SHP77 treated with DMSO at 0.1 percent for 48 hours (cell line): ENCODE results near the gene RPL28.
"Not testable (repeated sequence)": the region's sequence is repeated elsewhere in the genome, so short reads cannot be mapped to it uniquely, and the experiment has no call there.

Experiments used
- DNase-seq: peaks from one replicate; lab custom pipeline; 2025; lab: John Stamatoyannopoulos, UW

Gene RPL28

DNA sequence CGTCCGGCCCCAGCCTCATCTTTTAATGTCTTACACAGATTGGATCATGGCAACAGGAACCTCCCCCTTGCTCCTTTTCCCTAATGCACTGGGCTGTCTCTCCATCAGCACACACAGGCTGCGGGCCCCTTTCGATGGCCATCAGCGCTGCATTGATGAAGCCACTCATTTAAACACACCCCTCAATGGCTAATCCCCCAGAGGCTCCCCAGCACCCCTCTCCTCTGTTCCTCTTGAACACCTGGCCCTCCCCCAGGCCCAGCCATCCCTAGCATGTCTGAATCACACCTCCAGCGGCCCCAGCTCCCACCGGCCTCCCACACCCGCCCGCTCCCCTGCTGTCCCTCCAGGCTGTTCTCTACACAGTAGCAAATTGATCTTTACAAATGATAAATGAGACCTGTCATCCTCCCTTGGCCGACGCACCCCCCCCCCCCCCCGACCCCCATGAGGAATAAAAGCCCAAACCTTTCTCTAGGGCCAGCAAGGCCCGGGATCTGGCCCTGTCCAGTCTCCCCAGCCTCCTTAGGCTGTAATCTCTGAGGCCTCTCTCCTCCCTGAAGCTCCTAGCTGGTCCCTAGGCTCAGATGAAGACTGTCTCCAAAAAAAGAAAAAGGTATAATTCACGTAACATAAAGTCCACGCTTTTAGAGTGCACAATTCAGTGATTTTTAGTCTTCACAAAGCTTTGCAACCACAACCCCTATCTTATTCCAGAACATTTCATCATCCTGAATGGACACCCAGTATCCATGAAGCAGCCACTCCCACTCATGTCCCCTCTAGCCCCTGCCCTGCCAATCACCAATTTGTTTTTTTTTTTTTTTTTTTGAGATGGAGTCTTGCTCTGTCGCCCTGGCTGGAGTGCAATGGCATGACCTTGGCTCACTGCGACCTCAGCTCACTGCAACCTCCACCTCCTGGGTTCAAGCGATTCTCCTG is 7.4 kb downstream of the RPL28 start:
- no peak for DNase-seq

DNA sequence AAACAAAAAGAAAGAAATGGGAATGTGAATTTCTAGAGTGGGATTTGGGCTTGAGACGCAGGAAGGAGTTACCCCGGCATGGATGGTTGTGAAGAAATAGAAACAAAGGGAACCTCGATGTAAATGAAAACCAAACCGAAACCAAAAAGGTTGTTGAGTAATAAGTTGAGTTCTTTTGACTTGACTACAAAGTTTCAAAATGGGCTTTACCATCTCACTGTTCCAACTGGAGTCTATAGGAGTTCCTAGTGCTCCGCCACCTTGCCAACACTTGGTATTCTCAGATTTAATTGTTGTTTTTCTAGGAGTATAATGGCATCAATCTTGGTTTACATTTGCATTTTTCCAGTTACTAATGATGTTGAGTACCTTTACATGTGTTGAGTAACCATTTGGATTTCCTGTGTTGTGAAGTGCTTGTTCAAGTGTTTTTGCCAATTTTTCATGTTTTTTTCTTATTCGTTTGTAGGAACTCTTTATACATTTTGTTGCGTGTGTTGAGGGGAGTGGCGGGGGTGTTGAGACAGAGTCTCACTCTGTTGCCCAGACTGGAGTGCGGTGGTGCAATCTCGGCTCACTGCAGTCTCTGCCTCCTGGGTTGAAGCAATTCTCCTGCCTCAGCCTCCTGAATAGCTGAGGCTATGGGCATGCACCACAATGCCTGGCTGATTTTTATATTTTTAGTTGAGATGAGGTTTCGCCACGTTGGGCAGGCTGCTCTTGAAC is 12.6 kb downstream of the RPL28 start:
- DNase-seq = no peak

DNA sequence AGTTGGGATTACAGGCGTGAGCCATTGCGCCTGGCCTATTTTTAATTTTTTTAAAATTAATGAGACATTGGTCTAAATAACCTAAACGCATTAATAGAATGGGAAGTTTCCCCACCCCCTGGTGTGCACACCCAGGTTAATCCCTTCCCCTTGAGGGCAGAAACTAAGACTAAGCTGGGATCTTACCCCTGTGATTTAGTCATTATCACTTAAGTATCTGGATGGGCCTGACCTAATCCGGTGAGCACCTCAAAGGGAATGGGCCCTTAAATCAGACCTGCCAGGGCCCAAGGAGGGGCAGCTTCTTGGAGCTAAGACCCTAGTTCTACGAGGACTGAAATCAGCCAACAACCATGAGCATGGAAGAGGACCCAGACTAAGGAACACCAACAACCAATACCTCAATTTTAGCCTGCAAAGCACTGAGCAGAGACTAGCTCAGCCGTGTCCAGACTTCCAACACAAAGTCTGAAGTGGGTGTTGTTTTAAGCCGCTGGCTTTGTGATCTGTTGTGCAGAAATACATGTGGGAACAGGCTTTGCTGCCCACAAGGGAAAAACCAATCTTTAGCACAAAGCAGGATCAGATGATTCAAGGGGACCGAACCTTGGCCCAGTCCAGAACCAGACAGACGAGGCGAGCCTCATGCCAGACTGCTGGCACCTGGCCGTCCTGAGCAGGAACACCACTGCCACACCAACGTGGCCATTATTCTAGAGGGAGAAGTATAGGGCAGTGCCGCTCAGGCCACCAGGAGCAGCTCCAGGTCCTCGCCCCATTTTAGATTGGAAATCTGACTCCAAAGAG is 14.8 kb downstream of the RPL28 start:
- no peak for DNase-seq

DNA sequence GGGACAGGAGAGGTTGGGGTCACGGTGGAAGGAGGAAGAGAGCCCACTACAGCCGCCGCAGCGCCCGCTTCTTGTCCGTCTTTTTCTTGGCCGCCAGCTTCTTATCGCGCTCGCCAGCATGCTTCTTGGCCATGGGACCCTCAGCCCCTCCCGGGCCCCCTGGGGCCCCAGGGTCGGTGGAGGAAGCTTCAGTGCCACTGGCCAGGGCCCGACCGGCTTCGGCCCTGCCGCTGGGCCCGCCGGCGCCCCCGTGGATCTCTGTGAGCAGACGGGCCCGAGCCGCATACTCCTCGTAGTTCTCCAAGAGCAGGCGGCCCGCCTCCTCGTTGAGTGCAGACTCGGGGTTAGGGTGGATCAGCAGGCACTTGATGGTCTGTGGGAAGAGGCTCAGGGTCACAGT is 15.7 kb downstream of the RPL28 start:
- not testable (repeated sequence) for DNase-seq

DNA sequence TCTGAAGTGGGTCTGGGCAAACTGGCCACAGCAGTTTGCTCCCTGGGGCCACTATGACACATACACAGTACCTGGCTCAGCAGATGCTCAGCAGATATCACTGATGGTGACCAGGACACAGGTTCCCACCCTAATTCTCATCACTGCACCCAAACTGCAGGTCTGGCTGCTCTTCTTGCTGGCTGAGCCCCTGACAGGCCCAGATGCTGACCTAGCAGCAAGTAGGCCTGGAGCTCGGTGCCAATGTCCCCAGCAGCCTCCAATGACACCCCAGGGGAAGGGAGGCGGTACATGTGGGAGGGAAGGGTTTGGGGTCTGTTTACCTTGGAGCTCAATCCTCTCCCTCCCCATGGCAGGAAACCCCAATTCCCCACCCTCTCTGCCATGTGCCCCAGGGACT is 16.8 kb downstream of the RPL28 start:
- DNase-seq = no peak

DNA sequence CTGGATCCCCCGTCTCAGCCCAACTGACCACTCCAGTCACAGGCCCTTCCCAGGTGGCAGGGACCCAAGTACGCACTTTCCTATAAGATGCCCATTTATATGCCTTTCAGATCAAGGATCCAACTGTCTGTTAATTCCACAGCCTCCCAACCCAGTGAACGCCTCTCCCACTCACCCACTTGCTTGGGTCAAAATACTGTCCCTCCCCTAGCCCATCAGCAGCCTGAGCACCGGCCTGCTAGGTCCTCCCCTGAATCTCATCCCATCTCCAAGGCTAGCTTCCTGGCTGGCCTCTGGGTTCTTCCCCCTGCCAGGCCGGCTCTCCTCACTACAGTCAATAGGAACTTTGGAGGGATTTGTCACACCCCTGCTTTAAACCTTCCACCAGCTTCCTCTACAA is 19.9 kb downstream of the RPL28 start:
- DNase-seq = no peak

DNA sequence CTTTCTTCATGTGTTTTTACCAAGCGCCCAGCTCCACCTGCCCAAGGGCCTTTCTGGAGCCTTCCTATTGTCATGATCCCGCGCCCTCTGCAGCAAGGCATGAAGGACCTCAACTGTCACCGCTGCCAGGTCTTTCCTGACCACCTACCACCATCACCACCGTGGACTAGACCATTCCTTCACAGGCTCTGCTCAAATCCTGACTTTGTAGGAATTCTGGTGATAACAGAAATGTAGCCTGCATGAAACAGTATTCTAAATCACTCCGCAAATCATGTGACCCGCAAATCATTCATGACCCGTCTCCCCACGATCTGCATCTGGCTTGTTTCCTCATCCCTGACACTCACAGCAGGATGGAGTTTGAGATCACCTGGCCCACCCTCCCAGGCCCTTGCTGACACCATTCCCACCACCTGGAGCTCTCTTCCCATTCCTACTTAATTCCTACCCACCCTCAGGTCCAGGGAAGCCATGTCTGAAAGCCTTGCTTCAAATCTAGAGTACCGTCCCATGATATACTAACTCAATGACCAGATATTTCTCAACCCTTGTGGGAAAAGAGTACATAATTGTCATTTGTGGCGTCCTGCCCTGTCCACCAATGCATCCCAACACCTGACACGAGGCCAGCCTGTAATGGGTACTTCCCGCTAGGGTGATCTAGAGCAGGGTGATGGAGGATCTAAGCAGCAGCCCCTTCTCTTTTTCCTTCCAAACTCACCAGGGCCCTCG is 20.5 kb downstream of the RPL28 start:
- no peak for DNase-seq

DNA sequence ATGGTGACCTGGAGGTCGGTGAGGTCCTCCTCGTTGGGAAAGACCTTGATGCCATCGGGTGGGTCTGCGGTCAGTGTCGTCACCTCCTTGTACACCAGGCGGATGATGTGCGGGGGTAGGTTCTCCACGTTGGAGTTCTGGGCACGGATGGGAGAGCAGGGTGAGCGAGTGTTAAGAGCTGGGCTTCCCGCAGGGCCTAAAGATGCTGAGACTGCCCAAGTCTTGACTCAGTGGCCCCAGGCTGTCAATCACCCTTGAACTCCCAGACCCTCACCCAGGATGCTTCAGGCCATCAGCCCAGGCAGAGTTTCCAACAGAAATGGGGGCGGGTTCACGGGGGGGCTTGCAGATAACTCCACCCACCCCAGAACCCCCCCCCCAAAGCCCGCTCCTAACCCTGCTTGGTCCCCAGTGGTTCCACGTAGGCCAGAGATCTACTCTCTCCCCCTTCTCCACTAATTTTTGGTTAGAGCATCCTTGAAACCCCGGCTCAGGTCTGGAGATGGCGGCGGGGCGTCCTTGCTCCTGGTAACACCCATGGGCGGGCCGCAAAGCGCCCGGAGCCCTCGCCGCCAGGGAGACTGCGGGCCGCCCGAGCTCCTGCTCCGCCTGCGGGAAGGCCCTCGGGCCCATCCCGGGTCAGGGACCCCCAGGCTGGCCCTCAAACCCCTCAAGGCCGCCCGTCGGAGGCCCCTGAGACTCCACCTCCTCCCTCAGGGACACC is 21.3 kb downstream of the RPL28 start:
- no peak for DNase-seq

DNA sequence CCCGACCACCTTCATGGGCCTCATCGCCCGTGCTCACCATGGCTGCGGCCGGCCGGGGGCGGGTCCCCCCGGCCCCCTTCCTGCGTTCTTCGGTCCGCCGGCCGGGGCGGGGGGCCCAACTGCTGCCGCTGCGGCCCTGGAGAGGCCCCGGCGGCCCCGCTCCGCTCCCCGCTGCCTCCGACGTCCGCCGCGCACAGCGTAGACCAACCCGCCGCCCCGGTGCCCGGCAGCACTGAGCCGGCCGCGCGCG is 21.7 kb downstream of the RPL28 start, which contains the start of gene UBE2S:
UBE2S (minus strand) TSS at position 239 of the 250 bp plus-strand sequence; CDS start at position 40, 199 bp downstream.
- not testable (repeated sequence) for DNase-seq

DNA sequence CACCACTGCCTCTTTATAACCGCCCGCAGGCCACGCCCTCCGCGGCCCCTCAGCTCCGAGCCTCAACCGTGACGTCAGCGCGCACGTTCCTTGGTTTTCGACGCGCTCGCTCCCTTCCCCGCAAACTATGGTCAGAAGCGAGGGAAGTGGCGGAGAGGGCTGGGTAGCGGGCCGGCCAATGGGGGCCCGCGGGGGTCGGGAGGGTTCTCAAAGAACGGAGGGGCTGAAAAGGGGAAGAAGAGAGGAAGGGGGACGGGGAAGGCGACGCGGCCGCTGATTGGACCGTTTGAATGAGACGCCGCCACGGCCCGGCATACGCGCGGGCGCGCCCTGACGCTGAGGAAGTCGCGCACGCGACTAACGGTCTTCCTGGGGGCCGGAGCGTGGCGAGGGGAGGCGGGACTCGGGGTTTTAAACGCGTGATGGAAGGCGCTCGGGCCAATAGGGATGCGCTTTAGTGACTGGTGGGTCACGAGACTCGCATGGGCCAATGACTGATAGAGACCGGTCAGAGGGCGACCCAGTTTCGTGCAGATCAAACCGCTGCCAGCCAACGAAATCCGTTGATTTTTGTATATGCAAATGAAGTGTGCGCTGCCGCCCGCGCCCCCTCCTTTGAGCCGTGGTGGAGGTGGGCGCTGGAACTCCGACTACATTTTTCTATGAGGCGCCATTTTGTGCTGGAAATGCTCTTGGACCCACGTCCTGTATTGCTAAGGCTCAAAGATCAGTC is 22.2 kb downstream of the RPL28 start:
- peak; percentile 97 for DNase-seq

DNA sequence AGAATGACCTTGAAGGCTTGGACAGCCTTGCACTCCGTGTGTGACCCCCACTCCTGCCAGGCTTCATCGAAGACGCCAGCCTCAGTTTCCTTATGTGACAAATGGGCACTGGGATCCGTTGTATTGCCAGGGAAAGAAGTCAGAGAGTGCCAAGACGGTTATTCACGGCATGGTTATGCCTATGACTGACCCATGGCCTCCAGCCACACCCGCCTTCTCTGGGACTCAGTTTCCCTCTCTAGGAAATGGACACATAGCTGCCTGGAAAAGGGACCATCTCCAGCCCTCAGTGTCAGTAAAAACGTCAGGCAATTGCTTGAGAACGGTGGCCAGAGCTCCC is 22.8 kb downstream of the RPL28 start:
- DNase-seq = no peak

DNA sequence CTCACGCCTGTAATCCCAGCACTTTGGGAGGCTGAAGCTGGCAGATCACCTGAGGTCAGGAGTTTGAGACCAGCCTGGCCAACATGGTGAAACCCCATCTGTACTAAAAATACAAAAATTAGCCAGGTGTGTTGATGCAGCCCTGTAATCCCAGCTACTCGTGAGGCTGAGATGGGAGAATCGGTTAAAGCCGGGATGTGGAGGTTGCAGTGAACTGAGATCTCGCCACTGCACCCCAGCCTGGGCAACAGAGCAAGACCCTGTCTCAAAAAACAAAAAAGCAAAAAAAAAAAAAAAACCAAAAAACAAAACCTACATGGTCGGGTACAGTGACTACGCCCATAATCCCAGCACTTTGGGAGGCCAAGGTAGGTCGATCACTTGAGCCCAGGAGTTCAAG is 23.4 kb downstream of the RPL28 start:
- DNase-seq = not testable (repeated sequence)

DNA sequence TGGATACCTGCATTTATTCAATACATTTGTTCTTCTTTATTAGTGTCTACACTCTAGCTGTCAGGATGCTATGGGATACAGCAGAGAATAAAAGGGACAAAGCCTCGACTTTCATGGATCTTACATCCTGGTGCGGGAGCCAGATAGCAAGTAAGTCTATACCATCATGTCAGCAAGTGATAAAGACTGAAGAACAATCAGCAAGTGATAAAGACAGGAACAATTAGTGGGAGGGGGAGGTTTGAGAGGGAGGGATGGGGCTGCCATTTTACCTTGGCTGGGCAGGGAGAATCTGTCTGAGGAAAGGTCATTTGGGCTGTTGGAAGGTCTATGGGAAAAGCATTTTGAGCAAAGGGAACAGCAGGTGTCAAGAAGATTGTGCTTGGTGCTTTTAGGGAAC is 24.4 kb downstream of the RPL28 start:
- no peak for DNase-seq

DNA sequence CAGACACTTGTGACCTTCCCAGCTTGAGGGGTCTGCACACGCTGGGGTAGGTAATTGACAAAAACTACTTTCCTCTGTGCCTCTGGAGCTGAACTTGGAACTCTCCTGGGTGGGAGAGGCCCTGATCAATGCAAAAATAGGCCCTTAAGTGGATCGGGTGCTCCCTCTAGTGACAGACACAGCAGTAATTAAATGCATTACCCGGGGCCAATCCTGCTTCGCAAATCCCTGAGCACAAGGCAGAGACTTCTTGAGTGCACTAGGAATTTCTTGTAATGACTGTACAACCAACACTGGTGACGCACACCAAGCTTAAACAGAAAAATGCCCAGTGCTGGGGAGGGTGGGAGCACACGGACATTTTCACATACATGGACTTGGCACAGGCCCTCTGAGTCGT is 32.5 kb downstream of the RPL28 start:
- no peak for DNase-seq

DNA sequence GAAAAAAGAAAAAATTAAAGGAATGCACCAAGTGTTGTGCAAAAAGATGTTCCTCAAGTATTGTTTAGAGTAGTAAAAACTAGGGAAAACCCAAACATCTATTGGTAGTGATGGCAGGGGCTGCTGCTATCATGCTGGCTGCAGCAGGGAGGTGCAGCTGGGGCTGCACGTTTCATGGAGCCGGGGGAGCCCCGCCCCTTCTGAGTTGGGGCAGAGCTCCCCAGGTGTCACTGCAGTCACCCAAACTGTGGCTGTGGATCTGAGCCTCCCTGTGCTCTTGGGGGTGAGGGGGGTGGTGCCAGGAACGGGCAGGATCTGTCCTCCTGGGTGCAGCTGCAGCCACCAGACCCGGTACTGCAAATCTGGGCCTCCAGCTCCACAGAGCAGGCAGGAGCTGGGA is 33.4 kb downstream of the RPL28 start:
- no peak for DNase-seq

DNA sequence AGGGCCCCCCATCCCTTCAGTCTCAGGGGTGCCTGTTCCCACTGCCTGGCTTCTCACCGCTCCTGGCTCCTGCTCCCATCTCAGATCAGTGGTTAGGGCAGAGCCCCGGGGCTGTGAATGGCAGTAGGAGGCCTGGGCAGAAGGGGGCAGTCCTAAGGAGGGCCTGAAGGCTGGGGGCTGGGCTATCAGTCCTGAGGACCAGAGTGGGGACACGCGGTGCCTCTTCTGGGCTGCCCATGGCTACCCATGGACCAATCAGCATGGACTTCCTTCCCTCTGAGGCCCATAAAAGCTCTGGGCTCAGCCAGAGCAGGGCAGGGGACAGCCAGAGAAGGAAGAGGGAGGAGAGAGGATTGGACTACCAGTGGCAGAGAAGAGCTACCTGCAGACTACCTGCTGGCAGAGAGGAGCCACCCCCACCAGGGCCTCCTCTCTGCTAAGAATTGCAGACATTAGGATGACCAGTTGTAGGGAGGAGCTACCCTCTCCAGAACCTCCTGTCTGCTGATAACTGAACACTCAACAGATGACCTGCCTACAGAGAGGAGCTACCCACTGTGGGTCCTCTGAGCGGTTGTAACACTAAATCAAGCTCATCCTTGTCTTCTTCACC is 34.0 kb downstream of the RPL28 start:
- no peak for DNase-seq

DNA sequence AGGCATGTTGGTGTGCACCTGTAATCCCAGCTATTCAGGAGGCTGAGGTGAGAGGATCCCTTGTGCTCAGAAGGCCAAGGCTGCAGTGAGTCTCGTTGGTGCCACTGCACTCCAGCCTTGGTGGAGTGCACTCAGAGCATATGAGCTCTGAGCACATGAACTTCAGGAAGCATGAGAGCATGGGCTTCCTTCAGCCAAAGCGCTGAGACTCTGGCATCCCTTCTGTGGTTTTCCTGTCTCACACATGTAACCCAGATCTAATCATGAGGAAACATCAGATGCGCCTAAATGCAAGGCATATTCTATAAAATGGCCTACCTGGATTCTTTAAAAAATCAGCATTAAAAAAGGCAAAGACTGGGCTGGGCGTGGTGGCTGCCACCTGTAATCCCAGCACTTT is 35.5 kb downstream of the RPL28 start:
- not testable (repeated sequence) for DNase-seq

DNA sequence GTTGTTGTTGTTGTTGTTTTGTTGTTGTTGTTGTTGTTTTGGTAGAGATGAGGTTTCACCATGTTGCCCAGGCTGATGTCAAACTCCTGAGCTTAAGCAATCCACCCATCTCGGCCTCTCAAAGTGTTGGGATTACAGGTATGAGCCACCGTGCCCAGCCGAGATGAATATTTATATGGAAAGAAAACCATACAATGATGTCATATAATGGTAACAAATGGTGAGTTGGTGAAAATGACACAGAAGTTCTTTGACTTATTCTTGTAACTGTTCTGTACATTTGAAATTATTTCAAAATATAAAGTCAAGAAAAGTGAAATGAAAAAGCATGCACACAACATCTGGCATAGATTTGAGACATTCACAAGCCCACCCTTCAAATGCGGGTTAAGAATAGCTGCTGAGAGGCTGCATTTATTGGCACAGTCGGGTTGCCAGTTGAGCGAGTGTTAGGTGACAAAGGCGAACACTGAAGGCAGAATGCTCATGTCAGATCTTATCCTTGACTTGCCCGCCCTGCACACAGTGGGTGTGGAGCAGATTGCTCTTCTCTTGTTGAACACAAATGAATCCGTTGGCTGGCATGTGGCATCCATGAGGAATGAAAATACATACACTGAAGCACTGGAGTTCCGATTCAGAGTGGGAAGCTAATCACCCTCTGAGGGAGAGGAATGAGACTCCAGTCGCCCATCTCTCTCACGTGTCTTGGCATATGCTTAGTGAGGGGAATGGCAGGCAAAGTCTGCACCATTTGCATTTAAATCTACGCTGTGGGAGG is 37.7 kb downstream of the RPL28 start:
- no peak for DNase-seq

DNA sequence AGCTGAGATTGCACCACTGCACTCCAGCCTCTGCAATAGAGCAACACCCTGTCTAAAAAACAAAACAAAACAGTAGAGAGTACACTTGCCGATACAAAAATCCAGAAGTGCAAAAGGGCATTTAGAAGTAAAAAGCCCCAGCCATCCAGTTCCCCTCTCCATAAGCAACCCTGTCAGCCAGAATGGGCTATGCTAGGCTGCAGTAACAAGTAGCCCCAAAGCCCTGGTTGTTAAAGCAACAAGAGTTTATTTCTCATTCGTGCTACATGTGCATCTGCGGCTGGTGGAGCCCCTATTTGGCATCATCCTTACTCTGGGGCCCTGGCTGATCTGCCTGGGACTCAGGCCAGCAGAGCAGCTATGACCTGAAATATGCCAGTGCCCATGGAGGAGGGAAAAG is 38.8 kb downstream of the RPL28 start:
- no peak for DNase-seq
